Measurements from ENCODE around the gene TSSK6. TPM values are rescaled to one million over a fixed set of nuclear protein-coding genes. Genes with fewer than 3 reads are reported as not detected.

Gene TSSK6
- total and polyA plus RNA-seq, 8 donors = 0.93 to 31.7 (median 2.0) TPM; not detected in 1

- TF ChIP-seq POLR2AphosphoS5 (IDR thresholded peaks at IDR 0.05) = no peak
- TF ChIP-seq EP300 (IDR thresholded peaks at IDR 0.05) = no peak
- TF ChIP-seq POLR2A (IDR thresholded peaks at IDR 0.05) = no peak
- TF ChIP-seq CTCF (IDR thresholded peaks at IDR 0.05) = no peak
- intact Hi-C loops (cut with DNase I; ENCODE audit: low total_unique reads) = no loop called here
- H3K27me3 ChIP-seq = peaks cover 13 to 100% (median 31%) of the 10 kb centered on the region in 3 donors
- H3K36me3 ChIP-seq = no peaks in the 10 kb centered on the region
- peaks cover 13 to 29% (median 21%) of the 10 kb centered on the region in 4 donors for H3K4me1 ChIP-seq
- no peak for DNase-seq
- H3K9me3 ChIP-seq = peaks cover 0 to 7% (median 0%) of the 10 kb centered on the region in 4 donors
- WGBS, 5 donors = 89 to 94% (median 91%) methylated on average over 9 to 53 of the region's 53 CpGs
- H3K4me3 ChIP-seq = no peak overlapping the region
- H3K27ac ChIP-seq = no peak overlapping the region
Observed at GRCh38 chr19:19544954-19545591, 29.7 kb upstream of the TSSK6 start.

DNA sequence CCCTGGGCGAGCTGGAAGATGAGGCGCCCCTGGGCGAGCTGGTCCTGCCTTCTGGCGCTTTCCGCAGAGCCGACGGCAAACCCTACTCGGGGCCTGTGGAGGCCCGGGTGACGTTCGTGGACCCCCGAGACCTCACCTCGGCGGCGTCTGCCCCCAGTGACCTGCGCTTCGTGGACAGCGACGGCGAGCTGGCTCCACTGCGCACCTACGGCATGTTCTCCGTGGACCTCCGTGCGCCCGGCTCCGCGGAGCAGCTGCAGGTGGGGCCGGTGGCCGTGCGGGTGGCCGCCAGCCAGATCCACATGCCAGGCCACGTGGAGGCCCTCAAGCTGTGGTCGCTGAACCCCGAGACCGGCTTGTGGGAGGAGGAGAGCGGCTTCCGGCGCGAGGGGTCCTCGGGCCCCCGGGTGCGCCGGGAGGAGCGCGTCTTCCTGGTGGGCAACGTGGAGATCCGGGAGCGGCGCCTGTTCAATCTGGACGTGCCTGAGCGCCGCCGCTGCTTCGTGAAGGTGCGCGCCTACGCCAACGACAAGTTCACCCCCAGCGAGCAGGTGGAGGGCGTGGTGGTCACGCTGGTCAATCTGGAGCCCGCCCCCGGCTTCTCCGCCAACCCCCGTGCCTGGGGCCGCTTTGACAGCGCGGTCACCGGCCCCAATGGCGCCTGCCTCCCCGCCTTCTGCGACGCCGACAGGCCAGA lies 29.1 kb upstream of the TSSK6 start:
- H3K9me3 ChIP-seq = peaks cover 0 to 9% (median 0%) of the 10 kb centered on the region in 4 donors
- intact Hi-C loops (cut with DNase I; ENCODE audit: low total_unique reads) = no loop called here
- peaks cover 14 to 32% (median 26%) of the 10 kb centered on the region in 4 donors for H3K4me1 ChIP-seq
- no peak for DNase-seq
- H3K36me3 ChIP-seq = no peaks in the 10 kb centered on the region
- WGBS, 5 donors = 88 to 95% (median 93%) methylated on average over 40 to 75 of the region's 75 CpGs
- H3K27ac ChIP-seq = no peak overlapping the region
- H3K27me3 ChIP-seq = peaks cover 16 to 100% (median 37%) of the 10 kb centered on the region in 3 donors
- H3K4me3 ChIP-seq = no peak overlapping the region
- TF ChIP-seq POLR2AphosphoS5 (IDR thresholded peaks at IDR 0.05) (no peak), CTCF (IDR thresholded peaks at IDR 0.05) (no peak), POLR2A (IDR thresholded peaks at IDR 0.05) (no peak), EP300 (IDR thresholded peaks at IDR 0.05) (no peak)

DNA sequence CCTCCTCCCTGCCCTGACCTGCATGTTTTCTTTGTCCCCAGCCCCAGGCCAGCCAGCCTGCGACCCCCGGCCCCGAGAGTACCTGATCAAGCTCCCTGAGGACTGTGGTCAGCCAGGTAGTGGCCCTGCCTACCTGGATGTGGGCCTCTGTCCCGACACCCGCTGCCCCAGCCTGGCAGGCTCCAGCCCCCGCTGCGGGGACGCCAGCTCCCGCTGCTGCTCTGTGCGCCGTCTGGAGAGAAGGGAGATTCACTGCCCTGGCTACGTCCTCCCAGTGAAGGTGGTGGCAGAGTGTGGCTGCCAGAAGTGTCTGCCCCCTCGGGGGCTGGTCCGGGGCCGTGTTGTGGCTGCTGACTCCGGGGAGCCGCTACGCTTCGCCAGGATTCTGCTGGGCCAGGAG lies 28.3 kb upstream of the TSSK6 start:
- no peak overlapping the region for H3K4me3 ChIP-seq
- no peaks in the 10 kb centered on the region for H3K36me3 ChIP-seq
- 89 to 93% (median 90%) methylated on average over 17 to 19 of the region's 19 CpGs; no CpG with 5 or more reads in 1 of the 5 donors for WGBS, 5 donors
- no peak for DNase-seq
- TF ChIP-seq CTCF (IDR thresholded peaks at IDR 0.05) (no peak), POLR2A (IDR thresholded peaks at IDR 0.05) (no peak)
- H3K9me3 ChIP-seq = peaks cover 0 to 9% (median 0%) of the 10 kb centered on the region in 4 donors
- peaks cover 16 to 100% (median 45%) of the 10 kb centered on the region in 3 donors for H3K27me3 ChIP-seq
- intact Hi-C loops (cut with DNase I; ENCODE audit: low total_unique reads) = no loop called here
- peaks cover 16 to 37% (median 30%) of the 10 kb centered on the region in 4 donors for H3K4me1 ChIP-seq
- H3K27ac ChIP-seq = no peak overlapping the region

- WGBS, 5 donors = 77 to 96% (median 93%) methylated on average over 3 to 13 of the region's 13 CpGs
- TF ChIP-seq EP300 (IDR thresholded peaks at IDR 0.05) = no peak
- no peak for TF ChIP-seq POLR2AphosphoS5 (IDR thresholded peaks at IDR 0.05)
- TF ChIP-seq CTCF (IDR thresholded peaks at IDR 0.05) = no peak
- no peak for TF ChIP-seq POLR2A (IDR thresholded peaks at IDR 0.05)
- H3K36me3 ChIP-seq = no peaks in the 10 kb centered on the region
- no peak overlapping the region for H3K27ac ChIP-seq
- H3K4me3 ChIP-seq = no peak overlapping the region
- intact Hi-C loops (cut with DNase I; ENCODE audit: low total_unique reads) = no loop called here
- H3K9me3 ChIP-seq = peaks cover 0 to 9% (median 0%) of the 10 kb centered on the region in 4 donors
- DNase-seq = no peak
- peaks cover 22 to 42% (median 35%) of the 10 kb centered on the region in 4 donors for H3K4me1 ChIP-seq
- peaks cover 16 to 100% (median 46%) of the 10 kb centered on the region in 3 donors for H3K27me3 ChIP-seq
Observed at GRCh38 chr19:19543101-19543500, 27.8 kb upstream of the TSSK6 start.
